Activated T-helper 1 cell treated with anti-CD3 and anti-CD28 coated beads, Interleukin-12 subunit alpha, Interleukin-12 subunit beta, Interleukin-2, Interleukin-4 antibody, amounts not matched to agents 30 ng/mL and 10 ng/mL and 1 ng/mL, durations not matched to agents 14 hours and 24 hours and 36 hours (primary cell): Measurements from ENCODE around the gene ALPL. TPM values are rescaled to one million over a fixed set of nuclear protein-coding genes. Genes with fewer than 3 reads are reported as not detected.
A peak's percentile ranks its signal among the peaks of the same experiment; 100 is the strongest.
"Not testable (repeated sequence)": the region's sequence is repeated elsewhere in the genome, so short reads cannot be mapped to it uniquely, and the experiment has no call there.

ENCODE experiments used
- DNase-seq: peaks from one replicate; pipeline ENCODE4 v3.0.0; 2021; ENCODE audit warnings: low spot score
- H3K27ac Mint-ChIP-seq: one replicate; pipeline ENCODE4 v1.8.0; 2021; ENCODE audit warnings: mild to moderate bottlenecking, mixed read lengths
- H3K27me3 Mint-ChIP-seq: one replicate; pipeline ENCODE4 v1.8.0; 2022; ENCODE audit warnings: mild to moderate bottlenecking, moderate library complexity, mixed read lengths; ENCODE audit not compliant: insufficient read depth
- H3K36me3 Mint-ChIP-seq: one replicate; pipeline ENCODE4 v1.8.0; 2021; ENCODE audit warnings: low read depth, mixed read lengths
- H3K4me1 Mint-ChIP-seq: one replicate; pipeline ENCODE4 v1.8.0; 2021; ENCODE audit warnings: low read depth, mixed read lengths
- H3K4me3 Mint-ChIP-seq: one replicate; pipeline ENCODE4 v1.8.0; 2021; ENCODE audit warnings: mild to moderate bottlenecking, moderate library complexity, mixed read lengths
- H3K9me3 Mint-ChIP-seq: one replicate; pipeline ENCODE4 v1.8.0; 2021; ENCODE audit warnings: mixed read lengths
- intact Hi-C: fragments of 100-400 bp; cut with micrococcal nuclease; formaldehyde crosslinking; loops from one replicate; pipeline ENCODE4 v1.15.1; 2024
- total RNA-seq: library from RNA; stranded (reverse); gene quantifications from 2 replicates; pipeline ENCODE4 v1.2.3, GENCODE V29; 2022

Gene ALPL
- total RNA-seq = not detected in 2 replicates

- H3K4me1 Mint-ChIP-seq = peaks cover 6% of the 10 kb centered on the region
- no peak for DNase-seq
- peak within 1 kb of the TSS; percentile 60 for H3K4me3 Mint-ChIP-seq
- intact Hi-C loops = loop anchor here (1.0 to 2.0 kb wide), 2 partner anchors 150 to 455 kb away; no protein-coding TSS in a partner anchor
- H3K36me3 Mint-ChIP-seq = no peaks in the 10 kb centered on the region
- H3K27me3 Mint-ChIP-seq = peaks cover 47% of the 10 kb centered on the region
- H3K27ac Mint-ChIP-seq = peak within 1 kb of the TSS; percentile 5
- H3K9me3 Mint-ChIP-seq = no peaks in the 10 kb centered on the region
Measured at GRCh38 chr1:21509351-21510112, at the start of gene ALPL. Gene ALPL (plus strand): TSS chr1:21509423. CDS start chr1:21554082, 44,659 bp downstream.

- H3K27me3 Mint-ChIP-seq, H3K4me1 Mint-ChIP-seq, intact Hi-C loops, H3K4me3 Mint-ChIP-seq, H3K9me3 Mint-ChIP-seq, H3K36me3 Mint-ChIP-seq, DNase-seq, H3K27ac Mint-ChIP-seq: not testable (repeated sequence)
Measured at GRCh38 chr1:21465127-21465526, 44.1 kb upstream of the ALPL start.

GRCh38 chr1:21467946-21468345, 41.3 kb upstream of the ALPL start:
- H3K9me3 Mint-ChIP-seq, H3K27ac Mint-ChIP-seq, H3K27me3 Mint-ChIP-seq, H3K4me1 Mint-ChIP-seq, DNase-seq, intact Hi-C loops, H3K4me3 Mint-ChIP-seq, H3K36me3 Mint-ChIP-seq: not testable (repeated sequence)

- Mint-ChIP-seq H3K4me3 (no peak overlapping the region), H3K36me3 (no peaks in the 10 kb centered on the region), H3K27ac (no peak overlapping the region), H3K9me3 (no peaks in the 10 kb centered on the region), H3K4me1 (no peaks in the 10 kb centered on the region), H3K27me3 (no peaks in the 10 kb centered on the region)
- DNase-seq = no peak
- intact Hi-C loops = no loop called here
Measured at GRCh38 chr1:21468599-21468998, 40.6 kb upstream of the ALPL start.

GRCh38 chr1:21469581-21469980, 39.6 kb upstream of the ALPL start:
- DNase-seq = no peak
- Mint-ChIP-seq H3K4me3 (no peak overlapping the region), H3K27me3 (no peaks in the 10 kb centered on the region), H3K36me3 (no peaks in the 10 kb centered on the region), H3K4me1 (no peaks in the 10 kb centered on the region), H3K27ac (no peak overlapping the region), H3K9me3 (no peaks in the 10 kb centered on the region)
- intact Hi-C loops = no loop called here

GRCh38 chr1:21472861-21473260, 36.4 kb upstream of the ALPL start:
- no peaks in the 10 kb centered on the region for H3K36me3 Mint-ChIP-seq
- no peaks in the 10 kb centered on the region for H3K9me3 Mint-ChIP-seq
- H3K27ac Mint-ChIP-seq = no peak overlapping the region
- no peaks in the 10 kb centered on the region for H3K27me3 Mint-ChIP-seq
- DNase-seq = no peak
- no peak overlapping the region for H3K4me3 Mint-ChIP-seq
- no peaks in the 10 kb centered on the region for H3K4me1 Mint-ChIP-seq
- intact Hi-C loops = no loop called here

GRCh38 chr1:21478356-21478755, 30.9 kb upstream of the ALPL start:
- Mint-ChIP-seq H3K27ac (no peak overlapping the region), H3K4me3 (no peak overlapping the region), H3K27me3 (peaks cover 4% of the 10 kb centered on the region), H3K9me3 (no peaks in the 10 kb centered on the region), H3K4me1 (no peaks in the 10 kb centered on the region), H3K36me3 (peaks cover 1% of the 10 kb centered on the region)
- DNase-seq = no peak
- intact Hi-C loops = no loop called here

- DNase-seq, H3K27ac Mint-ChIP-seq, H3K9me3 Mint-ChIP-seq, H3K4me3 Mint-ChIP-seq, H3K36me3 Mint-ChIP-seq, H3K4me1 Mint-ChIP-seq, intact Hi-C loops, H3K27me3 Mint-ChIP-seq: not testable (repeated sequence)
Measured at GRCh38 chr1:21483881-21484280, 25.3 kb upstream of the ALPL start.

GRCh38 chr1:21489146-21489545, 20.1 kb upstream of the ALPL start:
- H3K27ac Mint-ChIP-seq = no peak overlapping the region
- intact Hi-C loops = no loop called here

GRCh38 chr1:21490774-21491487, 18.3 kb upstream of the ALPL start:
- DNase-seq = no peak
- Mint-ChIP-seq H3K4me1 (no peaks in the 10 kb centered on the region), H3K27me3 (peaks cover 4% of the 10 kb centered on the region), H3K9me3 (no peaks in the 10 kb centered on the region), H3K36me3 (no peaks in the 10 kb centered on the region), H3K4me3 (no peak overlapping the region), H3K27ac (no peak overlapping the region)
- intact Hi-C loops = loop anchor here (2.0 kb wide), 1 partner anchor 120 kb away; no protein-coding TSS in a partner anchor

More at GRCh38 chr1:21489146-21489545, 20.1 kb upstream of the ALPL start:
- DNase-seq = no peak
- Mint-ChIP-seq H3K36me3 (no peaks in the 10 kb centered on the region), H3K27me3 (peaks cover 4% of the 10 kb centered on the region), H3K4me1 (no peaks in the 10 kb centered on the region), H3K9me3 (no peaks in the 10 kb centered on the region), H3K4me3 (no peak overlapping the region)

GRCh38 chr1:21491488-21492355, 17.5 kb upstream of the ALPL start:
- Mint-ChIP-seq H3K4me3 (no peak overlapping the region), H3K27ac (no peak overlapping the region), H3K36me3 (no peaks in the 10 kb centered on the region), H3K9me3 (no peaks in the 10 kb centered on the region), H3K27me3 (peaks cover 4% of the 10 kb centered on the region), H3K4me1 (no peaks in the 10 kb centered on the region)
- intact Hi-C loops = loop anchor here (2.0 kb wide), 1 partner anchor 121 kb away; no protein-coding TSS in a partner anchor
- DNase-seq = no peak

GRCh38 chr1:21492356-21492625, 16.9 kb upstream of the ALPL start:
- intact Hi-C loops = no loop called here

GRCh38 chr1:21494196-21494595, 15.0 kb upstream of the ALPL start:
- H3K4me1 Mint-ChIP-seq = no peaks in the 10 kb centered on the region
- H3K36me3 Mint-ChIP-seq = no peaks in the 10 kb centered on the region
- no peak for DNase-seq
- H3K27ac Mint-ChIP-seq = no peak overlapping the region
- H3K4me3 Mint-ChIP-seq = no peak overlapping the region
- no peaks in the 10 kb centered on the region for H3K9me3 Mint-ChIP-seq
- intact Hi-C loops = no loop called here
- peaks cover 8% of the 10 kb centered on the region for H3K27me3 Mint-ChIP-seq

More at GRCh38 chr1:21492356-21492625, 16.9 kb upstream of the ALPL start:
- no peaks in the 10 kb centered on the region for H3K36me3 Mint-ChIP-seq
- H3K4me3 Mint-ChIP-seq = no peak overlapping the region
- no peaks in the 10 kb centered on the region for H3K4me1 Mint-ChIP-seq
- H3K9me3 Mint-ChIP-seq = no peaks in the 10 kb centered on the region
- H3K27ac Mint-ChIP-seq = no peak overlapping the region
- H3K27me3 Mint-ChIP-seq = peaks cover 4% of the 10 kb centered on the region
- no peak for DNase-seq
